Endodermal cell (in vitro differentiated cells): Measurements from ENCODE around the gene AKR7A3. TPM values are rescaled to one million over a fixed set of nuclear protein-coding genes. Genes with fewer than 3 reads are reported as not detected.
A peak's percentile ranks its signal among the peaks of the same experiment; 100 is the strongest.

Experiments
- DNase-seq: peaks from one replicate; pipeline ENCODE4 v3.0.0-alpha.2; 2017
- H3K27ac ChIP-seq: 2 replicates; pipeline ENCODE4 v1.5.1; 2013; ENCODE audit warnings: mild to moderate bottlenecking, low read depth, low read length, moderate library complexity
- H3K27me3 ChIP-seq: 2 replicates; pipeline ENCODE4 v1.6.1; 2013; ENCODE audit warnings: mild to moderate bottlenecking, low read length, moderate library complexity; ENCODE audit not compliant: insufficient read depth, control insufficient read depth, poor library complexity, severe bottlenecking
- H3K36me3 ChIP-seq: 2 replicates; pipeline ENCODE4 v1.7.0; 2013; ENCODE audit warnings: mild to moderate bottlenecking, low read length, moderate library complexity; ENCODE audit not compliant: control insufficient read depth, insufficient read depth
- H3K4me1 ChIP-seq: one replicate; pipeline ENCODE4 v1.7.0; 2013; ENCODE audit warnings: low read length; ENCODE audit not compliant: control insufficient read depth, insufficient read depth
- H3K4me3 ChIP-seq: 2 replicates; pipeline ENCODE4 v1.5.1; 2013; ENCODE audit warnings: mild to moderate bottlenecking, low read length, moderate library complexity
- H3K9ac ChIP-seq: 2 replicates; pipeline ENCODE4 v1.6.1; 2013; ENCODE audit warnings: mild to moderate bottlenecking, low read length, moderate library complexity; ENCODE audit not compliant: poor library complexity, severe bottlenecking; ENCODE audit errors: extremely low read depth
- H3K9me3 ChIP-seq: 2 replicates; pipeline ENCODE4 v1.6.1; 2013; ENCODE audit warnings: mild to moderate bottlenecking, low read length, moderate library complexity; ENCODE audit not compliant: control insufficient read depth
- H3K27ac Mint-ChIP-seq: 2 replicates; pipeline ENCODE4 v1.8.0; 2020; ENCODE audit warnings: mixed read lengths
- H3K27me3 Mint-ChIP-seq: 2 replicates; pipeline ENCODE4 v1.8.0; 2021; ENCODE audit warnings: mild to moderate bottlenecking, mixed read lengths; ENCODE audit not compliant: insufficient read depth
- H3K36me3 Mint-ChIP-seq: 2 replicates; pipeline ENCODE4 v1.8.0; 2020; ENCODE audit warnings: low read depth, mixed read lengths
- H3K4me1 Mint-ChIP-seq: 2 replicates; pipeline ENCODE4 v1.8.0; 2020; ENCODE audit warnings: mixed read lengths
- H3K4me3 Mint-ChIP-seq: 2 replicates; pipeline ENCODE4 v1.8.0; 2020; ENCODE audit warnings: mild to moderate bottlenecking, moderate library complexity, mixed read lengths
- H3K9me3 Mint-ChIP-seq: 2 replicates; pipeline ENCODE4 v1.8.0; 2020; ENCODE audit warnings: mild to moderate bottlenecking, mixed read lengths
- CTCF ChIP-seq: fragments of 200-600 bp; sonication (generic); conservative IDR thresholded peaks from 2 replicates; pipeline ENCODE4 v1.5.0; 2021; ENCODE audit warnings: antibody characterized with exemption, mild to moderate bottlenecking
- WGBS, 2 experiments: methylation state at CpG; one replicate each; pipeline versions ENCODE4 v1.1.5 to v1.1.7; 2013; ENCODE audit warnings: missing lambda C conversion rate in 2 of 2, mixed read lengths in 1 of 2; ENCODE audit not compliant: insufficient coverage in 1 of 2, insufficient read length in 1 of 2; 5-methylcytosine and 5-hydroxymethylcytosine counted together
- total RNA-seq, 2 donors: library from RNA; stranded (reverse); fragmentation: NEBNext Ultra II Directional in 1 of 2; extraction: Animal tissue kit (Norgen Biotek cat#: 25700) in 1 of 2; gene quantifications; 2 replicates in 1 of 2; 3 replicates in 1 of 2; pipeline ENCODE4 v1.2.1, GENCODE V29; 2021

The AKR7A3 gene
- total RNA-seq, 2 donors from 2014 or later: 0.92 to 2.0 TPM

GRCh38 chr1:19251305-19252196 lies 37.0 kb downstream of the AKR7A3 start, which contains the start of the genes EMC1 and MRTO4:
TSS of gene EMC1 (minus strand) at chr1:19251524. CDS start at chr1:19251509, 15 bp downstream.
TSS of gene MRTO4 (plus strand) at chr1:19251805. CDS start at chr1:19251836, 31 bp downstream.
- Histone ChIP-seq H3K27me3 (no peaks in the 10 kb centered on the region), H3K36me3 (peaks cover 20% of the 10 kb centered on the region), H3K4me3 (peak within 1 kb of the TSS; percentile 99), H3K27ac (peak within 1 kb of the TSS; percentile 99), H3K9ac (peak within 1 kb of the TSS; percentile 91), H3K4me1 (no peaks in the 10 kb centered on the region), H3K9me3 (no peaks in the 10 kb centered on the region)
- peaks cover 16% of the 10 kb centered on the region for H3K4me1 Mint-ChIP-seq
- H3K27me3 Mint-ChIP-seq: no peaks in the 10 kb centered on the region
- H3K27ac Mint-ChIP-seq: peak within 1 kb of the TSS; percentile 98
- peaks cover 14% of the 10 kb centered on the region for H3K36me3 Mint-ChIP-seq
- 0% methylated on average over 42 to 81 of the region's 81 CpGs for WGBS, 2 experiments
- peak within 1 kb of the TSS; percentile 94 for H3K4me3 Mint-ChIP-seq
- H3K9me3 Mint-ChIP-seq: no peaks in the 10 kb centered on the region
- TF ChIP-seq CTCF: no peak
- peak; percentile 97 for DNase-seq

- 8 to 11% methylated on average over 13 to 14 of the region's 14 CpGs for WGBS, 2 experiments
- Histone ChIP-seq H3K4me1 (no peaks in the 10 kb centered on the region), H3K36me3 (peaks cover 15% of the 10 kb centered on the region), H3K4me3 (peak overlapping the region; percentile 99), H3K9me3 (no peaks in the 10 kb centered on the region), H3K9ac (peak overlapping the region; percentile 91), H3K27me3 (no peaks in the 10 kb centered on the region), H3K27ac (peak overlapping the region; percentile 99)
- Mint-ChIP-seq H3K27me3 (no peaks in the 10 kb centered on the region), H3K9me3 (no peaks in the 10 kb centered on the region), H3K27ac (peak overlapping the region; percentile 98), H3K4me3 (peak overlapping the region; percentile 94), H3K4me1 (peaks cover 16% of the 10 kb centered on the region), H3K36me3 (peaks cover 9% of the 10 kb centered on the region)
- TF ChIP-seq CTCF: no peak
- DNase-seq: peak; percentile 61
Observed at GRCh38 chr1:19250629-19251304, 37.8 kb downstream of the AKR7A3 start.

- Histone ChIP-seq H3K27ac (no peak overlapping the region), H3K9me3 (no peaks in the 10 kb centered on the region), H3K9ac (no peak overlapping the region), H3K4me3 (no peak overlapping the region), H3K36me3 (peaks cover 82% of the 10 kb centered on the region), H3K27me3 (no peaks in the 10 kb centered on the region), H3K4me1 (no peaks in the 10 kb centered on the region)
- Mint-ChIP-seq H3K27ac (no peak overlapping the region), H3K27me3 (no peaks in the 10 kb centered on the region), H3K36me3 (peaks cover 67% of the 10 kb centered on the region), H3K4me3 (no peak overlapping the region), H3K9me3 (no peaks in the 10 kb centered on the region), H3K4me1 (no peaks in the 10 kb centered on the region)
- WGBS, 2 experiments: 89 to 100% methylated on average over 2 to 7 of the region's 7 CpGs
- peak; percentile 93 for TF ChIP-seq CTCF
- peak; percentile 79 for DNase-seq
Observed at GRCh38 chr1:19240673-19241538, 47.7 kb downstream of the AKR7A3 start.
